ENCODE data around the gene SPATA19.
A peak's percentile ranks its signal among the peaks of the same experiment; 100 is the strongest.

SPATA19 gene

GRCh38 chr11:133835593-133836548 lies 9.4 kb downstream of the SPATA19 start:
- DNase-seq, result no peak

- peak; percentile 17 for DNase-seq
These were observed 10.4 kb downstream of the SPATA19 start for GRCh38 chr11:133834682-133835592.

- no peak for DNase-seq
These were observed 11.2 kb downstream of the SPATA19 start for GRCh38 chr11:133833898-133834681.

GRCh38 chr11:133832991-133833897 lies 12.1 kb downstream of the SPATA19 start:
- DNase-seq, result no peak

GRCh38 chr11:133832096-133832990 lies 13.0 kb downstream of the SPATA19 start:
- DNase-seq, result no peak

- DNase-seq, result no peak
These were observed 14.1 kb downstream of the SPATA19 start for GRCh38 chr11:133830931-133831907.

GRCh38 chr11:133829566-133829965 lies 15.7 kb downstream of the SPATA19 start:
- no peak for DNase-seq

GRCh38 chr11:133828871-133829270 lies 16.4 kb downstream of the SPATA19 start:
- no peak for DNase-seq

- DNase-seq, result no peak
These were observed 17.8 kb downstream of the SPATA19 start for GRCh38 chr11:133827556-133827955.

GRCh38 chr11:133826866-133827265 lies 18.4 kb downstream of the SPATA19 start:
- no peak for DNase-seq

- no peak for DNase-seq
These were observed 19.6 kb downstream of the SPATA19 start for GRCh38 chr11:133825666-133826065.

GRCh38 chr11:133825156-133825555 lies 20.2 kb downstream of the SPATA19 start:
- DNase-seq, result no peak

GRCh38 chr11:133824593-133824992 lies 20.7 kb downstream of the SPATA19 start:
- no peak for DNase-seq

GRCh38 chr11:133823614-133824013 lies 21.7 kb downstream of the SPATA19 start:
- no peak for DNase-seq

GRCh38 chr11:133823211-133823610 lies 22.1 kb downstream of the SPATA19 start:
- no peak for DNase-seq

GRCh38 chr11:133821776-133822175 lies 23.5 kb downstream of the SPATA19 start:
- no peak for DNase-seq

GRCh38 chr11:133819746-133820315 lies 25.5 kb downstream of the SPATA19 start:
- no peak for DNase-seq

- no peak for DNase-seq
These were observed 26.2 kb downstream of the SPATA19 start for GRCh38 chr11:133819114-133819513.

- no peak for DNase-seq
These were observed 27.0 kb downstream of the SPATA19 start for GRCh38 chr11:133818302-133818701.
